HG03520 (cell line): ENCODE data around the gene TRPV3.
"Not testable (repeated sequence)": the region's sequence is repeated elsewhere in the genome, so short reads cannot be mapped to it uniquely, and the experiment has no call there.

ENCODE experiments used
- ATAC-seq: cut with Tn5 transposase; IDR thresholded peaks from one replicate; pipeline ENCODE4 v1.9.1; 2021; ENCODE audit warnings: mild to moderate bottlenecking, moderate library complexity; ENCODE audit not compliant: unreplicated experiment

The TRPV3 gene

GRCh38 chr17:3574231-3574630 lies 16.6 kb upstream of the TRPV3 start:
- ATAC-seq = no peak

GRCh38 chr17:3573246-3574100 lies 15.9 kb upstream of the TRPV3 start:
- no peak for ATAC-seq

DNA sequence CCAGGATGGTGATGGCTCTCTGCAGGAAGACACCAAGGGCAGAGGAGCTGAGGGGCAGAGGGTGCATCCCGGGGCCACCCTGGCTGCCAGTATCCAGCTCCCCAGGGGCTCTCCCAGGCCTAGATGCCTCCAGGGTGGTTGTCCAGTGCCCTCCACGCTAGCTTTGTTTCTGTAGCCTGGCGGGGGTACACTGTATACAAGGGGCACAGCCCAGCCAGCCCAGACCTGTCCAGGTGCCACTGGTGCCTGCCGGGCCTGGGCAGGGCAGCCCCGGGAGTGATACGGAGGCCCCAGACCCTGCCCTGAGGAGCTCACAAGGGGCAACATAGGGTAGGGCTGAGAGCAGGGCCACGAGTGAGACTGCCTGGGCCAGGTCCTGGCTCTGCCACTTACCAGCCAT lies 14.6 kb upstream of the TRPV3 start:
- no peak for ATAC-seq

DNA sequence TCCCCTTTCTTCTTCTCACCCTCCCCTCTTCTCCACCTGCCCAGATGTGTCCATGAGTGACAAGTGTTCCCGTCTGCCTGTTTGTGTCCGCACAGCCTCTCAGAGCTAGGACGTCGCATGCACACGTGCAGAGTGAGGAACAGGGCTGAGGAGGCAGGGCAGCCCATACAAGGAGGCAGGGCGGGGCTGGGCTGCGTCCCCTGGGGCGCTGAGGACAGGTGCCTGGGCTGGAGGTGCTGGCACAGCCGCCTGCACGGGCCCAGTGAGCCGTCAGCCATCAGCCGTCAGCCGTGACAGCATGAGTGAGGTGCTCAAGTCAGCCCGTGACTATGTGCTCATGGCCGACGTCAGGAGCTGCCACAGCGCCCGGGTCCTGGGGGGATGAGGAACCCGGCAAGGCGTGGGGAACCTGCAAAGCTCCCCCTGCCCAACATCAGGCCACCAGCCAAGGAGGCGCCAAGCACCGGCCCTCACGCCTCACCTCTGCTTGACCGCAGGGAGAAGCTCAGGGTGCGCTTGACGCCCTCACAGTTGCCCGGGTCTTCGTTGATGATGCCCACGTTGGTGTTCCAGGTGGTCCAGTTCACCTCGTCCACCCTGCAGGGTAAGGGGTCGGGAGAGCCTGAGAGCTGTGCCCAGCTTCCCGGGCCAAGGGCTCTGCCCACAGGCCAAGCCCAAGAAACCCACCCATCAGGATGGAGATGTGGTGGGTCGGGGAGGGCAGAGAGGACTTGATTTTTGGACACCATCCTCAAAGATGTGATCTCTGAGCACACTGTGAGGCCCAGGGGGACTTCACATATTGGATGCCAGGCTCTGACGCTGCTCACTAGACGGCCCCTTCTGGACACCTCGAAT lies 13.7 kb upstream of the TRPV3 start:
- ATAC-seq = no peak

GRCh38 chr17:3569534-3570137 lies 12.0 kb upstream of the TRPV3 start:
- ATAC-seq = no peak

GRCh38 chr17:3566551-3566950 lies 8.9 kb upstream of the TRPV3 start:
- no peak for ATAC-seq

DNA sequence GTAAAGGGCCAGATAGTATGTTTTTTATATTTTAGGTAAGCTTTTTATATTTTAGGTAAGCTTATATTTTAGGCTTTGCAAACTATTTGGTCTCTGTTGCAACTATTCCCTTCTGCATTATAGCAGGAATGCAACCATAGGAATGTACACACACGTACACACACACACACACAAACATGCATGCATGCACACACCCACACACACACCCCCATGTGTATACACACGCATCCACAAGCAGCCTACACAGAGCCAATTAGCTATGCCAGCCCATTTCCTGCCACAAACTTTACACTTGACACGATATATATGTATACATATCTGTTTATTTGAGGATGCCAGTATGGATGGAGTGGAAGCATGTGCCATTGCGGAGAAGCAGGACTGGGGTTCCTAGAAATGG lies 7.5 kb upstream of the TRPV3 start:
- no peak for ATAC-seq

DNA sequence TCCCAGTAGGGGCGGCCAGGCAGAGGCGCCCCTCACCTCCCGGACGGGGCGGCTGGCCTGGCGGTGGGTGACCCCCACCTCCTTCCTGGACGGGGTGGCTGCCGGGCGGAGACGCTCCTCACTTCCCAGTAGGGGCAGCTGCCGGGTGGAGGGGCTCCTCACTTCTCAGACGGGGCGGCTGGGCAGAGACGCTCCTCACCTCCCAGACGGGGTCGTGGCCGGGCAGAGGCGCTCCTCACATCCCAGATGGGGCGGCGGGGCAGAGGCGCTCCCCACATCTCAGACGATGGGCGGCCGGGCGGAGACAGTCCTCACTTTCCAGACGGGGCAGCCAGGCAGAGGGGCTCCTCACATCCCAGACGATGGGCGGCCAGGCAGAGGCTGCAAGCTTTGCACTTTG lies 6.6 kb upstream of the TRPV3 start:
- ATAC-seq = not testable (repeated sequence)

DNA sequence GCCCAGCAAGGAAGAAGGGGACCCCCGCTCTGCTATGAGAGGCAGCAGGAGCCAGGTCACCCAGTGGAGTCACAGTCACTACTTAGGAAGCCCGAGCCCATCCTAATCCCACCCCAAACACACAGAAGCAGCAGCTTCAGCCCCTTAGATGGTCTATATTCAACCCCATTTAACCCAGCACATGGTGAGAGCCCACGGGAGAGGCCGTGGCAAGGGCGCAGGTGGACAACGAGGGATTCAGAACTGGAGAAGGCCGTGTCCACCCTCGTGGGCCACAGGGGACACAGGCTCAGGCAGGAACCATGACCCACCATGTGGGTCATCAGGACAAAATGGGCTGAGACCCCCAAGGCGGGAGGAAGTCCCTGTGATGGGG lies 1.6 kb upstream of the TRPV3 start:
- ATAC-seq = no peak

- ATAC-seq = peak; percentile 59
These were observed 1.1 kb upstream of the TRPV3 start for GRCh38 chr17:3558603-3559269.

DNA sequence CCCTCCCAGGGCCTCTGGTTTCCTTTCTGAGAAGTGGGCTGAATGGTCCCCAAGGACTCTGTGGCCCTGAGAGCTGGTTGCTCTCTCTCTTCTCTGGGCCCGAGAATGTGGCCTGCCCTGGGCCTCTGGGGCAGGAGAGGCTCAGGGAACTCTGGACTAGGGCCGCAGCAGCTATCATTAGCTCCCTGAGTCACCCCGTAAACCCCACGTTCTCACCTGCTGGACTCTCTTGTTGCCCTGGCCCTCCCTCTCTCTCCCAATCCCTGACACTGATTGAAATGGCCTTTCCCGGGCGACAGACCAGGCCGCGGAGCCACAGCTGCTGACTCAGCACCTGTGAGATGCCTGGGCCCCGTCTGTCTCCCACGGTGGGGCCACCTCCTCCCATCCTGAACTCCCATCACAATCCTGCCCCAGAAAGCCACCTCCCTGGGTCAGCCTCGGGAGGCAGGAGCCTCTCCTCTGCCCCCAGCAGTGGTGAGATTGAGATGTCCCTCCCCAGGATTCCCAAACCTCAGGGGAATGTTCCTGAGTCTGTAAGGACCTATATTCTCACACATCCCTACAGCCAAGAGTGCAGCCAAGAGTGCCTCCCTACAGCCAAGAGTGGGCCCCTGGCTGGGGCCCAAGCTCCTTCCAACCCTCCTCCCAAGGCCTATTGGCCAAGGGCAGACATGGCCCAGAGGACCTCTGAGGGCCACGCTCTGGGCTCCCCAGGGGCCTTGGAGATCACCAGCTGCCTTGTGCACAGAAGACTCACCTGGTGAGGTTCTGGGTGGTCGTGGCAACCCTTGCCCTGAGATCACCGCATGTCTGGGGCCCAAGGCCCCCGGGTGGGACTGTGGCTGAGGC lies 470 bp downstream of the TRPV3 start:
- peak; percentile 9 for ATAC-seq

DNA sequence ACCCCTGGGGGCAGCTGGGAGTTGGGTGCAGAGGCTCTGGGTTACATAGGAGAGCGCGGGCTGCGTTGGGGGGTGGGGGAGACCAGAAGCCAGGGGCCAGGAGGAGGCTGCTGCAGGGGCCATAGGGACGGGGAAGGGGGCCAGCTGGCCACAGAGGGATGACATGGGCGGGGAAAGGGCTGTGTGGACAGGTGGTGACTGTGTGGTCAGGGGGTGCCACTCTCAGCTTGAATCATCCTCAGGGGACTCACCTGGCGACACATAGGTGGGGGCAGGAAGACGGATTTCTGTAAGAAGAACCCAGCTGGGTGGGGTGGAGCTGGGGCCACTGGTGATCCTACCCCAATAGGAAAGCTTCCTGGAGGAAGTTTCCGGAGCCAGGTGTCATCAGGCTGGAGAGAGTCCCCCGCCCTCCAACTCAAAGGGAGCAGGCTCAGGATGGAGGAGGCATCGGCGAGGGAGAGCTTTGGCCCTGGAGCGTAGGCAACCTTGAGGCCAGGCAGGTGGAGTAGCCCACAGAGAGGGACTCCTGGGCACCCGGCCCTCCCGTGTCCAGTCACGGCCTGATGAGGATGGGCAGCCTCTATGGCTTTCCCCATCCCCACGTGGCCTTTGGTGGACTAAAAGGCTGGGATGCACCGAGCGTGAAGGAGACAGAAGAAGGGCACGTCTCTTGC lies 1.2 kb downstream of the TRPV3 start:
- ATAC-seq = no peak

DNA sequence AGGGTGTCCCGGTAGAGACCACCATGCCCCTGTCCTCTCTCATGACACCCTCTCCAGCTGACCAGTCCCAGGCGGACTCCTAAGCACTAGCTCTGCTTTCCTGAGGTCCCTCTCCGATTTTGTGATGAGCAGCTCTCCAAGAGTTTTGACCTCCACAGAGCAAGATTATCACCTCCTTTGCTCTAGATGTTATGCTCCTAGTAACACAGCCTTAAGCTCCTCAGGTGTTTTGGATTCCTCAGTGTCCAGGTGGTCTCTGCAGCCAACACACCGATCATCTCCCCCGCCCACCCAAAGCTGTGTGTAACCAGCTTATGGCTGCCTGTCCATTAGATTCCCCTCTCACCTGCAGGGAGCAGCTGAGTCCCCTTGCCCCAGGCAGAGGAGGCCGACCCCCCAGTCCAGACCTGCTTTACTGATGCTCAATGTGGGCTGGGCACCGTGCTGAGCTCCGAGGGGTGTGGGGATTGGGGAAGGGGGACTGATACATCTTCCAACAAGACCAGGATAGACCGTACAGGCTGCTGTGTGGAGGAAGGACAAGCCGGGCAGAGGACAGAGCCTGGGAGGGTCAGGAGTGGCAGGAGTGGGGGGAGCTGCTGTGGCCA lies 2.3 kb downstream of the TRPV3 start:
- no peak for ATAC-seq

- ATAC-seq = no peak
These were observed 3.2 kb downstream of the TRPV3 start for GRCh38 chr17:3554440-3554839.

DNA sequence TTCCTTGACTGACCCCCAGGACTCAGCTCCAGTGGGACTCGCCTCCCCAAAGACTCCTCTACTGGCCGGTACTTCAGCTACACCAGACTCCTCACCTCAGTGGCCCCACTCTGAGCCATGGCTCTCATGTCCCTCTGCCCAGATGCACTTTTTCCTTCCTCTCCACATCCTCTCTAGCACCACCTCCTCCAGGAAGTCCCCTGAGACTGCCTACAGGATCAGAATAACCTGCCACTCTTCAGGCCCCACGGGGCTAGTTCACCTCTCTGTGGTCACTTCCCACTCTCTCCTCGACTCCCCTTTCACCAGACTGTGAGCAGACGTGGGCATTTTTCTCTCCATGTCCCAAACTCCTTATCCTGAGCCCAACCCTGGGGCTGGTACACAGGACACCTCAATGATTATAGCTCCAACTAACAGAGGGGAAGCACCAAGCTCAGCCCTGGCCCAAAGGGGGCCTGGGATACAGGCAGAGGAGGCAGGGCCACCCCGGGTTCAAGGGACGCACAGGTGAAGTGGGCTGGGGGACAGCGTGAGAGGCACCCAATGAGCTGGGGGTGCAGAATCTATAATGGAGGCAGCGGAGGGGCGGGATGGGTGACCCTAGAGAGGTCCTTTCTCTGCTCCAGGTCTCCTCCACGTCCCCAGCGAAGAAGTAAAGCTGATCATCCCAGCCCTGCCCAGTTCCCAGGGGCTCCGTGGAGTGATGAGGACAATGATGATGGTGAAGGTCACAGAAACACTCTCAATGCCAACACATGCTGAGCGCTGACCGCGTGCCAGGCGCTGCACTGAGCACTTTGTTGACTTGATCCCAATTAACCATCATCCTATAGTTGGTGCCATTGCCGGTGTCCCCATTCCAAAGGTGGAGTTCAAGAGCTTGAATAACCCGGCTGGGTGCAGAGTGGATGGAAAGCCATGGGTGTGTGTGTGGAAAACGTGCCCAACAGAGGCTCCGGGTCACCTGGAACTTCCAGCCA lies 3.9 kb downstream of the TRPV3 start:
- no peak for ATAC-seq

DNA sequence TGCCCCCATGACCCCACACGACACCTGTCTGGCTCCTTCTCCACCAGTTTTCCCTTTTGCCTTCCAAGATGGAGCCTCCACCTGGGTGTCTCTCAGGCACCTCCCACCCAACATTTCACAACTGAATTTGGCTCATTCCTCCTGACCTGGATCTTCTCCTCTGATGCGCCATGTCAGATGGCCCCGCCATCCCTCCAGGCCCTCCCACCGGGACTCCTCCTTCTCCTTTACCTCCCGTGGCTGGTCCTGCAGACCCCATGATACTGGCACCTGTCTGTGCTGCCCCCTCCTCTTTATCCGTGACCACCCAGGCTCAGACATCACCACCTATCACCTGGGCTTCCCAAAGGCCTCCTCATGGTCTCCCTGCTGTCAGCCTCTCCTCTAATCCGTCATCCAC lies 4.7 kb downstream of the TRPV3 start:
- ATAC-seq = no peak

- no peak for ATAC-seq
These were observed 6.4 kb downstream of the TRPV3 start for GRCh38 chr17:3551189-3551588.

- no peak for ATAC-seq
These were observed 7.9 kb downstream of the TRPV3 start for GRCh38 chr17:3549610-3550162.
